ENCODE measurements around the gene FBRSL1. TPM values are rescaled to one million over a fixed set of nuclear protein-coding genes. Genes with fewer than 3 reads are reported as not detected.
A peak's percentile ranks its signal among the peaks of the same experiment; 100 is the strongest.

FBRSL1 gene
- total and polyA plus RNA-seq, 2 of the 8 experiments (the other 6 are each of a cell fraction or from before 2014, with no cell fraction given): 18.4 to 109 TPM

- TF ChIP-seq CHD7 (IDR thresholded peaks at IDR 0.05; ENCODE audit: insufficient replicate concordance, low read length): no peak
- TF ChIP-seq, protein P1, sequence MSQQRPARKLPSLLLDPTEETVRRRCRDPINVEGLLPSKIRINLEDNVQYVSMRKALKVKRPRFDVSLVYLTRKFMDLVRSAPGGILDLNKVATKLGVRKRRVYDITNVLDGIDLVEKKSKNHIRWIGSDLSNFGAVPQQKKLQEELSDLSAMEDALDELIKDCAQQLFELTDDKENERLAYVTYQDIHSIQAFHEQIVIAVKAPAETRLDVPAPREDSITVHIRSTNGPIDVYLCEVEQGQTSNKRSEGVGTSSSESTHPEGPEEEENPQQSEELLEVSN (IDR thresholded peaks at IDR 0.05): no peak
- TF ChIP-seq TEAD4 (IDR thresholded peaks at IDR 0.05; ENCODE audit: low read depth, low read length): peak; percentile 96
- no peak for TF ChIP-seq MAX (IDR thresholded peaks at IDR 0.05)
Observed at GRCh38 chr12:132550014-132550802, 60.3 kb downstream of the FBRSL1 start (continued).
